Measurements from ENCODE around the gene AFF3.

Gene AFF3

GRCh38 chr2:100062336-100062735 is 80.1 kb downstream of the AFF3 start:
- no peak overlapping the region for H3K27ac ChIP-seq
- peaks cover 5% of the 10 kb centered on the region; the same call in 1 of the 2 replicates for H3K4me1 ChIP-seq
- TF ChIP-seq Cebpa-rat (IDR thresholded peaks at IDR 0.05): no peak
- H4K20me1 ChIP-seq: peaks cover 8% of the 10 kb centered on the region; the same call in 1 of the 2 replicates
- no peaks in the 10 kb centered on the region for H3K27me3 ChIP-seq
- no peak overlapping the region for H3K4me3 ChIP-seq
- H3K36me3 ChIP-seq: peaks cover 28% of the 10 kb centered on the region; the same call in 1 of the 2 replicates
- H3K9me3 ChIP-seq: peaks cover 7% of the 10 kb centered on the region; the same call in 1 of the 2 replicates
- no peak overlapping the region for H3K9ac ChIP-seq
- H3K4me2 ChIP-seq: no peak overlapping the region

DNA sequence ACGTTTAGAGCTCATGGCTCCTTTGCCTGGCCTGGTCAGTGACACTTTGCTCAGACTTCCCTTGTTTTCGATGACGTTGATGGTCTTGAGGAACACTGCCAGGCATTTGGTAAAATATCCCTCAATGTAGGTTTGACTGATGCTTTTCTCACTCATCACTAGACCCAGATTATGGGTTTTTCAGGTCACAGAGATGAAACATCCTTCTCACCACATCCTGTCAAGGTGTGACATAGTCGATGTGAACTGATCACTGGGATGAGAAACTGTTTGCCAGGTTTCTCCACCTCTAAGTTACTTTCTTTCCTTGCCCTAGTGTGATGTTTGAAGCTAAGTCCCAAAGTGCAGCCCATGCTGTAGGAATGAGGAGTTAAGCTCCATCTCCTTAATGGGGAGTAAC is 81.5 kb downstream of the AFF3 start:
- peaks cover 7% of the 10 kb centered on the region; the same call in 1 of the 2 replicates for H3K9me3 ChIP-seq
- no peak overlapping the region for H3K4me3 ChIP-seq
- H4K20me1 ChIP-seq: no peaks in the 10 kb centered on the region; the same call in 1 of the 2 replicates
- H3K9ac ChIP-seq: no peak overlapping the region
- H3K27me3 ChIP-seq: no peaks in the 10 kb centered on the region
- no peak overlapping the region for H3K4me2 ChIP-seq
- H3K36me3 ChIP-seq: peaks cover 28% of the 10 kb centered on the region; the same call in 1 of the 2 replicates
- no peak for TF ChIP-seq Cebpa-rat (IDR thresholded peaks at IDR 0.05)
- H3K4me1 ChIP-seq: no peaks in the 10 kb centered on the region
- no peak overlapping the region for H3K27ac ChIP-seq

DNA sequence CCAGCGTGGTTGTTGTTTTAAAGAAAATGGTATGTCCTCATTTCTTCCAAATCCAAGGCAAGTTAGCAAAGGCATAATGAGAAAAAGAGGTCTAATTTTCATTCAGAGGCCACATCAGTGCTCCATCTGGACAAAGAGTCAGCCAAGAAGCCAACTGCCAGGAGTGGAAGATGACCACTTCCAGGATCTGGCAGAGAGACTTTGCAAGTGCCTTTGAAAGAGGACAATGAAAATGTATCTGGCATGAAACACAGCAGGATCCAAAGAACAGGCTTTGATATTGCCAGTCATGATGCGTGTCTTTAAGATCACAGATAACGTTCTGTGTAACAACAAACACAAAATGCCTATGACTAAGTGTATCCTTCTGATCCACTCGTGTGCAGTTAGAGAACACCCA is 82.8 kb downstream of the AFF3 start:
- Histone ChIP-seq H4K20me1 (no peaks in the 10 kb centered on the region; the same call in 1 of the 2 replicates), H3K4me3 (no peak overlapping the region), H3K4me2 (no peak overlapping the region), H3K9me3 (peaks cover 7% of the 10 kb centered on the region; the same call in 1 of the 2 replicates), H3K27me3 (no peaks in the 10 kb centered on the region), H3K36me3 (peaks cover 28% of the 10 kb centered on the region; the same call in 1 of the 2 replicates), H3K9ac (no peak overlapping the region), H3K27ac (no peak overlapping the region), H3K4me1 (no peaks in the 10 kb centered on the region)
- TF ChIP-seq Cebpa-rat (IDR thresholded peaks at IDR 0.05): no peak

DNA sequence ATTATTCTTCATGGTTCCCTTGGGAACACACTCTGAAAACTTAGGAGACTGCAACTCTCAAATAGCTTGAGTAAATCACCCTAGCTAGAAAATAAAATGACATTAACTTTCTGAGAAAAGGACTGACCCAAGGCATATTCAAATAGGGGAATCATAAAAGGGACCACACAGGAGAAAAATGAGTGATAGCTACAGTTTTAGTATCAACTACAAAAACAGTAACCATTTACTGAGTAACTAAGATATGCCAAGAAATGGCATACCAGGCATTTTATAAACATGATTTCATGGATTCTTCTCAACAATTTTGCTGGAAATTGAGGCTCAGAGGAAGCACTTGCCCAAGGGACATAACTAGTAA is 84.5 kb downstream of the AFF3 start:
- TF ChIP-seq Cebpa-rat (IDR thresholded peaks at IDR 0.05): no peak
- no peaks in the 10 kb centered on the region for H3K4me1 ChIP-seq
- H3K4me3 ChIP-seq: no peak overlapping the region
- peaks cover 10% of the 10 kb centered on the region; the same call in 1 of the 2 replicates for H4K20me1 ChIP-seq
- H3K27ac ChIP-seq: no peak overlapping the region
- H3K27me3 ChIP-seq: no peaks in the 10 kb centered on the region
- H3K9ac ChIP-seq: no peak overlapping the region
- peaks cover 23% of the 10 kb centered on the region; the same call in 1 of the 2 replicates for H3K36me3 ChIP-seq
- H3K4me2 ChIP-seq: no peak overlapping the region
- peaks cover 3% of the 10 kb centered on the region; the same call in 1 of the 2 replicates for H3K9me3 ChIP-seq

- H3K4me3 ChIP-seq: no peak overlapping the region
- no peaks in the 10 kb centered on the region for H3K4me1 ChIP-seq
- H3K9ac ChIP-seq: no peak overlapping the region
- no peaks in the 10 kb centered on the region for H3K9me3 ChIP-seq
- H3K27ac ChIP-seq: no peak overlapping the region
- H3K27me3 ChIP-seq: no peaks in the 10 kb centered on the region
- H4K20me1 ChIP-seq: peaks cover 17% of the 10 kb centered on the region; the same call in 1 of the 2 replicates
- peaks cover 18% of the 10 kb centered on the region; the same call in 1 of the 2 replicates for H3K36me3 ChIP-seq
- no peak for TF ChIP-seq Cebpa-rat (IDR thresholded peaks at IDR 0.05)
- no peak overlapping the region for H3K4me2 ChIP-seq
These were observed 88.0 kb downstream of the AFF3 start for GRCh38 chr2:100054426-100054825.

GRCh38 chr2:100053087-100053885 is 89.1 kb downstream of the AFF3 start:
- H3K4me2 ChIP-seq: no peak overlapping the region
- H3K4me1 ChIP-seq: no peaks in the 10 kb centered on the region
- TF ChIP-seq Cebpa-rat (IDR thresholded peaks at IDR 0.05): no peak
- H3K27ac ChIP-seq: no peak overlapping the region
- H3K9ac ChIP-seq: no peak overlapping the region
- H3K36me3 ChIP-seq: peaks cover 18% of the 10 kb centered on the region; the same call in 1 of the 2 replicates
- peaks cover 17% of the 10 kb centered on the region; the same call in 1 of the 2 replicates for H4K20me1 ChIP-seq
- H3K27me3 ChIP-seq: no peaks in the 10 kb centered on the region
- H3K9me3 ChIP-seq: no peaks in the 10 kb centered on the region
- H3K4me3 ChIP-seq: no peak overlapping the region

GRCh38 chr2:100052650-100053049 is 89.7 kb downstream of the AFF3 start:
- TF ChIP-seq Cebpa-rat (IDR thresholded peaks at IDR 0.05): no peak
- peaks cover 17% of the 10 kb centered on the region; the same call in 1 of the 2 replicates for H4K20me1 ChIP-seq
- H3K27ac ChIP-seq: no peak overlapping the region
- peaks cover 18% of the 10 kb centered on the region; the same call in 1 of the 2 replicates for H3K36me3 ChIP-seq
- no peaks in the 10 kb centered on the region for H3K4me1 ChIP-seq
- H3K9ac ChIP-seq: no peak overlapping the region
- no peak overlapping the region for H3K4me2 ChIP-seq
- no peaks in the 10 kb centered on the region for H3K27me3 ChIP-seq
- H3K4me3 ChIP-seq: no peak overlapping the region
- no peaks in the 10 kb centered on the region for H3K9me3 ChIP-seq

GRCh38 chr2:100051253-100051652 is 91.1 kb downstream of the AFF3 start:
- Histone ChIP-seq H3K27ac (no peak overlapping the region), H3K27me3 (no peaks in the 10 kb centered on the region), H3K4me2 (no peak overlapping the region), H4K20me1 (peaks cover 17% of the 10 kb centered on the region; the same call in 1 of the 2 replicates), H3K4me3 (no peak overlapping the region), H3K9me3 (no peaks in the 10 kb centered on the region), H3K4me1 (no peaks in the 10 kb centered on the region), H3K9ac (no peak overlapping the region), H3K36me3 (peaks cover 18% of the 10 kb centered on the region; the same call in 1 of the 2 replicates)
- TF ChIP-seq Cebpa-rat (IDR thresholded peaks at IDR 0.05): no peak

GRCh38 chr2:100050685-100051084 is 91.7 kb downstream of the AFF3 start:
- no peak overlapping the region for H3K4me3 ChIP-seq
- H3K27me3 ChIP-seq: no peaks in the 10 kb centered on the region
- no peak for TF ChIP-seq Cebpa-rat (IDR thresholded peaks at IDR 0.05)
- H3K9ac ChIP-seq: no peak overlapping the region
- no peak overlapping the region for H3K27ac ChIP-seq
- peaks cover 17% of the 10 kb centered on the region; the same call in 1 of the 2 replicates for H4K20me1 ChIP-seq
- peaks cover 18% of the 10 kb centered on the region; the same call in 1 of the 2 replicates for H3K36me3 ChIP-seq
- H3K4me2 ChIP-seq: no peak overlapping the region
- H3K9me3 ChIP-seq: no peaks in the 10 kb centered on the region
- H3K4me1 ChIP-seq: no peaks in the 10 kb centered on the region

Measured in BLaER1 (cell line).